Glutamatergic neuron (in vitro differentiated cells): Measurements from ENCODE around the gene SLC28A2. TPM values are rescaled to one million over a fixed set of nuclear protein-coding genes. Genes with fewer than 3 reads are reported as not detected.

Experiments
- DNase-seq: peaks from one replicate; pipeline ENCODE4 v3.0.0; 2022
- H3K27ac Mint-ChIP-seq: one replicate; pipeline ENCODE4 v1.8.0; 2020; ENCODE audit warnings: mild to moderate bottlenecking, mixed read lengths, inconsistent platforms; ENCODE audit not compliant: unreplicated experiment
- H3K27me3 Mint-ChIP-seq: one replicate; pipeline ENCODE4 v1.8.0; 2020; ENCODE audit warnings: mild to moderate bottlenecking, moderate library complexity, mixed read lengths, inconsistent platforms; ENCODE audit not compliant: unreplicated experiment
- H3K36me3 Mint-ChIP-seq: one replicate; pipeline ENCODE4 v1.8.0; 2020; ENCODE audit warnings: mild to moderate bottlenecking, mixed read lengths, inconsistent platforms; ENCODE audit not compliant: unreplicated experiment
- H3K4me1 Mint-ChIP-seq: one replicate; pipeline ENCODE4 v1.8.0; 2020; ENCODE audit warnings: mild to moderate bottlenecking, low read depth, mixed read lengths, inconsistent platforms; ENCODE audit not compliant: unreplicated experiment
- H3K4me3 Mint-ChIP-seq: one replicate; pipeline ENCODE4 v1.8.0; 2020; ENCODE audit warnings: mild to moderate bottlenecking, mixed read lengths, inconsistent platforms; ENCODE audit not compliant: unreplicated experiment
- H3K9me3 Mint-ChIP-seq: one replicate; pipeline ENCODE4 v1.8.0; 2020; ENCODE audit warnings: mild to moderate bottlenecking, moderate library complexity, mixed read lengths, inconsistent platforms; ENCODE audit not compliant: unreplicated experiment
- total RNA-seq: library from RNA; stranded (reverse); fragmentation: NEBNext Ultra II Directional; extraction: Animal tissue kit (Norgen Biotek cat#: 25700); gene quantifications from one replicate; pipeline ENCODE4 v1.2.1, GENCODE V29; 2021; ENCODE audit not compliant: unreplicated experiment
- TF ChIP-seq, protein P1 (sequence below): fragments of 200-600 bp; sonication (generic); IDR thresholded peaks from one replicate; pipeline ENCODE4 v1.5.0; 2021; ENCODE audit not compliant: partially characterized antibody, unreplicated experiment

The SLC28A2 gene
- total RNA-seq, 1 donor from 2014 or later: not detected

DNA sequence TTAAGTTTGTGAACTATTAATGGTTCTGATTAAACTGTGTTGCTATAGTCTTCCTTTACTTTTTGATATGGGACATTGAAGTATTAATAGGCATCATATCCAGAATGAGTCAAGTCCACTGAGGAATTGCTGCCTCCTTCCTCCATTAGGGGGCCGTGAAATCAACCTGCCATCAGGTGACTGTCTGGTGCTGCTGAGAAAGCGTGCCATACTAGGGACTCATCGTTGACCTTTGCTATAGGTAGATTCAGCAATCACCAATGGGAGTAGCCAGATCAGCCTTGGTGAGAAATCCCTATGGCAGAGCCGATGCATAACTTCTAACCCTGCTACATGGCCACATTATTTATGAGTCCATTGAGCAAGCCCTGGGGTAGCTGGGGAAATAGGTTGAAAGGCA, 30.1 kb upstream of the SLC28A2 start:
- Mint-ChIP-seq H3K27ac (no peak overlapping the region), H3K4me1 (no peaks in the 10 kb centered on the region), H3K27me3 (peaks cover 2% of the 10 kb centered on the region), H3K36me3 (no peaks in the 10 kb centered on the region), H3K9me3 (no peaks in the 10 kb centered on the region), H3K4me3 (no peak overlapping the region)
- TF ChIP-seq, protein P1, sequence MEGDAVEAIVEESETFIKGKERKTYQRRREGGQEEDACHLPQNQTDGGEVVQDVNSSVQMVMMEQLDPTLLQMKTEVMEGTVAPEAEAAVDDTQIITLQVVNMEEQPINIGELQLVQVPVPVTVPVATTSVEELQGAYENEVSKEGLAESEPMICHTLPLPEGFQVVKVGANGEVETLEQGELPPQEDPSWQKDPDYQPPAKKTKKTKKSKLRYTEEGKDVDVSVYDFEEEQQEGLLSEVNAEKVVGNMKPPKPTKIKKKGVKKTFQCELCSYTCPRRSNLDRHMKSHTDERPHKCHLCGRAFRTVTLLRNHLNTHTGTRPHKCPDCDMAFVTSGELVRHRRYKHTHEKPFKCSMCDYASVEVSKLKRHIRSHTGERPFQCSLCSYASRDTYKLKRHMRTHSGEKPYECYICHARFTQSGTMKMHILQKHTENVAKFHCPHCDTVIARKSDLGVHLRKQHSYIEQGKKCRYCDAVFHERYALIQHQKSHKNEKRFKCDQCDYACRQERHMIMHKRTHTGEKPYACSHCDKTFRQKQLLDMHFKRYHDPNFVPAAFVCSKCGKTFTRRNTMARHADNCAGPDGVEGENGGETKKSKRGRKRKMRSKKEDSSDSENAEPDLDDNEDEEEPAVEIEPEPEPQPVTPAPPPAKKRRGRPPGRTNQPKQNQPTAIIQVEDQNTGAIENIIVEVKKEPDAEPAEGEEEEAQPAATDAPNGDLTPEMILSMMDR: no peak
- no peak for DNase-seq

DNA sequence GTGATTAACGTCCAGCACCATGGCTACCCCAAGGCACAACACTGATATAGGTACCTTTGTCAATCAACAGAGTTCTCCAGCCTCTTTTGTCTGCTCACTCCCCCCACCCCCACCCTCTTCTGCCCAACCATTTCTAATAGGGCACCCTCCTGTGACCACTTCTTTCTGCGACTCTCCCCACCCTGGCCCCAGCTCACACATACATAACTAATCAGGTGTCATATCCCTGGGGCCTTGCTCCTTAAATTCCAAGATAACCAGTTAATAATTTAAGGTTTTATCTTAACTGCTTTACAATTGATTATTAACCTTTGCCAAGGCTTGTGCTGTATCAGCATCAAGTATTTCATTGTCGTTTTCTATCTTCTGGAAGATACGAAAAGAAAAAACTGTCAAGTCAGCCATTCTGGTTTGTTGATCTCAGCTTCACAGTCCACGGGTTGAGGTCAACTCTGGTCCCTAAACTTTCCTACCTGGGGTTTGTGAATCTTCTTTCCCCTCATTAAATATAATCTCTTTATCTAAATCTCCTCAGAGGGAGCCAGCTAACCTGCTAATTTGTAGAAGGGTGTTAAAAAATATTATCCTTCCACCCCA, 27.3 kb upstream of the SLC28A2 start:
- H3K27me3 Mint-ChIP-seq: peaks cover 2% of the 10 kb centered on the region
- TF ChIP-seq, protein P1: no peak
- H3K27ac Mint-ChIP-seq: no peak overlapping the region
- no peaks in the 10 kb centered on the region for H3K9me3 Mint-ChIP-seq
- DNase-seq: no peak
- no peaks in the 10 kb centered on the region for H3K36me3 Mint-ChIP-seq
- no peaks in the 10 kb centered on the region for H3K4me1 Mint-ChIP-seq
- no peak overlapping the region for H3K4me3 Mint-ChIP-seq

DNA sequence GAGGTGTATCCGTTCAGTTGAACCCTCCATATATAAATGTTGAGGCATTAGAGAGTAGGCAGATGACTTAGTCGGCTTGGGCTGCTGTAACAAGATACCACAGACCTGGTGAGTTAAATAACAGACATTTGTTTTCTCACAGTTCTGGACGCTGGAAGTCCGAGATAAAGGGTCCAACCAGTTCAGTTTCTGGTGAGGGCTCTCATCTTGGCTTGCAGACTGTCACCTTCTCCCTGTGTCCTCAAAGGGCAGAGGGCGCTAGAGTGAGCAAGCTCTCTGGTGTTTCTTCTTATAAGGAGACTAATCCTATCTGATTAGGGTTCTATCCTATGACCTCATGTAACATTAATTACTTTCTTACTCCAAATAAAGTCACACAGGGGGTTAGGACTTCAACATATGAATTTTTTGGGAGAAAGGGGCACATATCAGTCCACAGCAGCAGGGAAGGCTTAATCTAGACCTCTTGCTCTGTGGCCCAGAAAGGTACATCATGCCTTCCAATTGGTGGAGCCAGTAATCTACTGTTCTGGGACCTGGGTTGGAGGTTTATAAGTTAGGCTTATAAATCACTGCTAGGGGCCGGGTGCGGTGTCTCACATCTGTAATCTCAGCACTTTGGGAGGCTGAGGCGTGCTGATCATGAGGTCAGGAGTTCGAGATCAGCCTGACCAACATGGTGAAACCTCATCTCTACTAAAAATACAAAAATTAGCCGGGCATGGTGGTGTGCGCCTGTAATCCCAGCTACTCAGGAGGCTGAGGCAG, 26.3 kb upstream of the SLC28A2 start:
- no peak for DNase-seq
- Mint-ChIP-seq H3K36me3 (no peaks in the 10 kb centered on the region), H3K4me1 (no peaks in the 10 kb centered on the region), H3K9me3 (no peaks in the 10 kb centered on the region), H3K27ac (no peak overlapping the region), H3K27me3 (peaks cover 2% of the 10 kb centered on the region), H3K4me3 (no peak overlapping the region)
- TF ChIP-seq, protein P1: no peak

DNA sequence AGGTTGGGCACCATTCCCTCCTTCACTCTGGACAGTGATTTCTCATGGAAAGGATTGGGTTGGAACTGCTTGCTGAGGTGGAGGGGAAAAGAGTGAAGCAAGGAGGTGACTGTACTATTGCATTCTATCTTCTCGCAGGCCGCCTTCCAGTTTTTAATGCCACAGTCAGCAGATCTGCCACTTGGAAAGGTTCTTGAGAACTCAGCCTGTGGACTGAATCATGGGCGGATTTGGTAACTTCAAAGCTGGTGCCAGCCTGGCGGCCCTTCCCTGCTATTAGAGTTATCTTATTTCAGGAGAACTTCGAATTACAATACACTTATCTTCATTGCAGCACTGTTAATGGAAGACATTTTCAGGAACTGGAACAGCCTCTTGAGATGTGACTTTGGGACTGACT, 23.1 kb upstream of the SLC28A2 start:
- Mint-ChIP-seq H3K27me3 (peaks cover 2% of the 10 kb centered on the region), H3K4me1 (no peaks in the 10 kb centered on the region), H3K36me3 (peaks cover 5% of the 10 kb centered on the region), H3K9me3 (peaks cover 2% of the 10 kb centered on the region), H3K27ac (no peak overlapping the region), H3K4me3 (no peak overlapping the region)
- TF ChIP-seq, protein P1: no peak
- DNase-seq: no peak
